Naive B cell (primary cell): ENCODE data around the gene ATP5ME. TPM values are rescaled to one million over a fixed set of nuclear protein-coding genes. Genes with fewer than 3 reads are reported as not detected.

Experiments
- ATAC-seq, 2 donors: fragments of 150-1000 bp; cut with Tn5 transposase; 2 replicates each; pipeline ENCODE4 v1.10.0; 2021; ENCODE audit warnings: low read depth in 2 of 2, mild to moderate bottlenecking in 2 of 2, moderate library complexity in 2 of 2
- DNase-seq: peaks from one replicate; pipeline ENCODE4 v3.0.0; 2022
- H3K27ac Mint-ChIP-seq, 6 donors: one replicate each; pipeline ENCODE4 v1.8.0; 2020 to 2022; ENCODE audit warnings: mild to moderate bottlenecking in 6 of 6, mixed read lengths in 6 of 6, moderate library complexity in 5 of 6, inconsistent platforms in 2 of 6
- H3K27me3 Mint-ChIP-seq, 3 donors: one replicate each; pipeline ENCODE4 v1.8.0; 2021 to 2022; ENCODE audit warnings: mixed read lengths in 3 of 3, mild to moderate bottlenecking in 1 of 3
- H3K36me3 Mint-ChIP-seq, 2 donors: one replicate each; pipeline ENCODE4 v1.8.0; 2020 to 2022; ENCODE audit warnings: mixed read lengths in 2 of 2, inconsistent platforms in 1 of 2, mild to moderate bottlenecking in 1 of 2
- H3K4me1 Mint-ChIP-seq, 3 donors: one replicate each; pipeline ENCODE4 v1.8.0; 2020 to 2022; ENCODE audit warnings: mixed read lengths in 3 of 3, inconsistent platforms in 1 of 3, mild to moderate bottlenecking in 1 of 3, moderate library complexity in 1 of 3
- H3K4me3 Mint-ChIP-seq, 8 donors: one replicate each; pipeline ENCODE4 v1.8.0; 2020 to 2022; ENCODE audit warnings: mild to moderate bottlenecking in 8 of 8, mixed read lengths in 8 of 8, moderate library complexity in 8 of 8, inconsistent platforms in 2 of 8
- H3K9me3 Mint-ChIP-seq, 7 donors: one replicate each; pipeline ENCODE4 v1.8.0; 2020 to 2022; ENCODE audit warnings: mixed read lengths in 7 of 7, mild to moderate bottlenecking in 5 of 7, inconsistent platforms in 2 of 7, moderate library complexity in 1 of 7
- polyA plus RNA-seq, 6 donors: library from polyadenylated mRNA; unstranded; fragments of 300-500 nt; fragmentation: Illumina TruSeq; gene quantifications; one replicate each; pipeline ENCODE4 v1.2.3, GENCODE V29; 2021; ENCODE audit warnings: low read depth in 6 of 6

ATP5ME gene
- polyA plus RNA-seq, 6 donors from 2014 or later: 320 to 459 (median 358) TPM

DNA sequence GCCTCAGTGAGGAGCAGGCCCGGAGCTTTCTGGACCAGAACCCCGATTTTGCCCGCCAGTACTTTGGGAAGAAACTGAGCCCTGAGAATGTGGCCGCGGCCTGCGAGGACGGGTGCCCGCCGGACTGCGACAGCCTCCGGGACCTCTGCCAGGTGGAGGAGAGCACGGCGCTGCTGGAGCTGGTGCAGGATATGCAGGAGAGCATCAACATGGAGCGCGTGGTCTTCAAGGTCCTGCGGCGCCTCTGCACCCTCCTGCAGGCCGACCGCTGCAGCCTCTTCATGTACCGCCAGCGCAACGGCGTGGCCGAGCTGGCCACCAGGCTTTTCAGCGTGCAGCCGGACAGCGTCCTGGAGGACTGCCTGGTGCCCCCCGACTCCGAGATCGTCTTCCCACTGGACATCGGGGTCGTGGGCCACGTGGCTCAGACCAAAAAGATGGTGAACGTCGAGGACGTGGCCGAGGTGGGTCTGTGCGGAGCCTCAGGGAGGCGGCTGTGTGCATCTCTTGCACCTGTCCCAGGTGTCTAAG lies 48.4 kb downstream of the ATP5ME start:
- no peak for DNase-seq
- Mint-ChIP-seq H3K4me1 (no peaks in the 10 kb centered on the region), H3K36me3 (no peaks in the 10 kb centered on the region), H3K27ac (no peak overlapping the region), H3K9me3 (peaks cover 0 to 2% (median under 1%) of the 10 kb centered on the region in 7 donors), H3K27me3 (peaks cover 5 to 35% (median 27%) of the 10 kb centered on the region in 3 donors), H3K4me3 (no peak overlapping the region)
- no peak for ATAC-seq

GRCh38 chr4:624705-625590 lies 49.1 kb downstream of the ATP5ME start, which contains the start of gene PDE6B:
TSS of gene PDE6B (plus strand) at chr4:625573. CDS start at chr4:625627, 54 bp downstream.
- peaks cover 0 to 3% (median 0%) of the 10 kb centered on the region in 7 donors for H3K9me3 Mint-ChIP-seq
- H3K4me1 Mint-ChIP-seq: no peaks in the 10 kb centered on the region
- DNase-seq (no peak), ATAC-seq (no peak)
- peak within 1 kb of the TSS in 1 of 8 donors; percentile 3 for H3K4me3 Mint-ChIP-seq
- H3K36me3 Mint-ChIP-seq: no peaks in the 10 kb centered on the region
- no peak within 1 kb of the TSS for H3K27ac Mint-ChIP-seq
- peaks cover 12 to 42% (median 34%) of the 10 kb centered on the region in 3 donors for H3K27me3 Mint-ChIP-seq

GRCh38 chr4:623914-624566 lies 50.0 kb downstream of the ATP5ME start:
- Mint-ChIP-seq H3K9me3 (peaks cover 0 to 2% (median 0%) of the 10 kb centered on the region in 7 donors), H3K27me3 (peaks cover 13 to 41% (median 37%) of the 10 kb centered on the region in 3 donors), H3K27ac (no peak overlapping the region), H3K4me1 (no peaks in the 10 kb centered on the region), H3K36me3 (no peaks in the 10 kb centered on the region), H3K4me3 (no peak overlapping the region)
- DNase-seq (no peak), ATAC-seq (no peak)

DNA sequence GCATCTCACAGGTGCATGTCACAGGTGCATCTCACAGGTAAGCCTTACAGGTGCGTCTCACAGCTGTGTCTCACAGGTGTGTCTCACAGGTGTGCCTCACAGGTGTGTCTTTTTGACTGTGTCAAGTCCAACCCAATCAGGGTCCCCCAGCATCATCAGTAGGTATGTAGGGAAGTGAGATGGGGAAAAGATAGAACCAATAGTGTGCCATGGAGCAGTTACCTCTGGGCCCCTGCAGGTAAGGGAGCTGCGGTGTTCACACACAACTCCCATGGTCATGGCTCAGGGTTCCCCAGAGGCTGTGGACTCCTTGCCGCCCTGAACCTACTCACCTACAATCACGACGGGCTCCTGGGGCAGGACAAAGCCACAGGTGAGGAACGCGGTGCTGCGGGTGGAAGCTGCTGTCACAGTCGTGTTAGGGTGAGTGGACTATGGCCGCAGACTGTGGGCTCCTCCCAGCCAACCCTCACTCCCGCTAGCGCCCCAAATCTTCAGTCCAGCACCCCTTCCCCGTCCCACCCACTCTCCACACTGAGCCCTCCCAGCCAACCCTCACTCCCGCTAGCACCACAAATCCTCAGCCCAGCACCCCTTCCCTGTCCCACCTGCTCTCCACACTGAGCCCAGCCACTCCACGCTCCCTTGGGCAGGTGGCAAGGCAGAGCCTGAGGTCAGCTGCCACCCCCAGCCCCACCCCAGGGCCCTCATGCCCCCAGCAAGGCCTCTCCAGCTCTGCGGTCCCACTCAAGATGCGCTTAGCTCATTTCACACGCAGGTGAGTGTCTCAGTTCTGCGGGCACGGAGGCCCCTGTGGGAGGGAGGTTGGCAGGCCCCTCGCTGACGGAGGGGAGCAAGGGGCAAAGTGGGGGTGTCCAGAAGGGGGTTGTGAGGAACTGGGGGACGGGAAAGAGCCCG lies 50.8 kb downstream of the ATP5ME start:
- H3K36me3 Mint-ChIP-seq: no peaks in the 10 kb centered on the region
- H3K4me1 Mint-ChIP-seq: no peaks in the 10 kb centered on the region
- ATAC-seq (no peak), DNase-seq (no peak)
- H3K4me3 Mint-ChIP-seq: no peak overlapping the region
- peaks cover 0 to 2% (median 0%) of the 10 kb centered on the region in 7 donors for H3K9me3 Mint-ChIP-seq
- peaks cover 13 to 43% (median 38%) of the 10 kb centered on the region in 3 donors for H3K27me3 Mint-ChIP-seq
- peak overlapping the region in 1 of 6 donors; percentile 36 for H3K27ac Mint-ChIP-seq

Other genes starting within 250 kb of the ATP5ME start
- 10 to 100 TPM; 31.6 to 88.4 (median 60.3) TPM for gene ZNF721, start 175.1 kb downstream of the ATP5ME start, polyA plus RNA-seq
- 10 to 100 TPM; 23.3 to 62.5 (median 28.7) TPM for gene PIGG, start 175.1 kb downstream of the ATP5ME start, polyA plus RNA-seq
- not detected for gene TMEM271, start 98.0 kb downstream of the ATP5ME start, polyA plus RNA-seq
- gene PDE6B, start 48.7 kb downstream of the ATP5ME start, polyA plus RNA-seq: 10 to 100 TPM; 24.3 to 39.4 (median 30.0) TPM
- 10 to 100 TPM in 5 of 6 donors, 1 to 10 TPM in 1; 7.3 to 13.4 (median 11.8) TPM for gene MYL5, start 266 bp upstream of the ATP5ME start, polyA plus RNA-seq
- gene SLC49A3, start 14.9 kb upstream of the ATP5ME start, polyA plus RNA-seq: under 1 TPM in 3 of 6 donors, not detected in 3; 0.22 to 0.54 (median 0.43) TPM
- 1 to 10 TPM; 5.6 to 9.5 (median 7.1) TPM for gene PCGF3, start 31.6 kb upstream of the ATP5ME start, polyA plus RNA-seq
- not detected for gene CPLX1, start 151.9 kb upstream of the ATP5ME start, polyA plus RNA-seq